HL-60 (cell line): ENCODE data around the gene DDOST.

Experiments used
- CTCF ChIP-seq: IDR thresholded peaks from one replicate; pipeline ENCODE4 v1.5.1; 2011; ENCODE audit warnings: low read length, control low read depth, inconsistent platforms; ENCODE audit not compliant: insufficient read depth
- GABPA ChIP-seq: IDR thresholded peaks from 2 replicates; pipeline ENCODE4 v1.6.1; 2012; ENCODE audit warnings: low read depth
- POLR2AphosphoS5 ChIP-seq: IDR thresholded peaks from 2 replicates; pipeline ENCODE4 v1.6.1; 2012; ENCODE audit warnings: low read depth
- TF ChIP-seq, protein P1 (sequence below): IDR thresholded peaks from 2 replicates; pipeline ENCODE4 v1.6.1; 2012; ENCODE audit warnings: low read depth; ENCODE audit not compliant: insufficient replicate concordance

DNA sequence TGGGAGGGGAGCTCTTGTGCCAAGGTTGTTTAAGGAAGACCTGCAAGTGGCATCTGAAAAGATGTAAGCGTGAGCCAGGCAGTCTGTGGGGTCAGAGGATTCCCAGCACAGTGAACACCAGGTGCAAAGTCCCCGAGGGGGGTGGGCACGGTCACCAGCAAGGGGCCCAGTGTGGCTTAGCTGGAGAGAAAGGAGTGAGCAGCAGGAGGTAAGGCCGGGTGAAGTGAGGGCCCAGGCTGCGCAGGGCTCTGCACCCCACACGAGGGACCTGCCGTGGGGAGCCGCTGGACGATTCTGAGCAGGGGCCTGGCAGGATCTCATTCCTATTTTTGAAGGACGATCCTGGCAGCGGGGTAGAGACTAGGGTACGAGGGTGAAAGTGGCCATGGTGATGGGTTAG lies 4.1 kb downstream of the DDOST start:
- TF ChIP-seq CTCF (no peak), GABPA (no peak), POLR2AphosphoS5 (no peak)
- TF ChIP-seq, protein P1, sequence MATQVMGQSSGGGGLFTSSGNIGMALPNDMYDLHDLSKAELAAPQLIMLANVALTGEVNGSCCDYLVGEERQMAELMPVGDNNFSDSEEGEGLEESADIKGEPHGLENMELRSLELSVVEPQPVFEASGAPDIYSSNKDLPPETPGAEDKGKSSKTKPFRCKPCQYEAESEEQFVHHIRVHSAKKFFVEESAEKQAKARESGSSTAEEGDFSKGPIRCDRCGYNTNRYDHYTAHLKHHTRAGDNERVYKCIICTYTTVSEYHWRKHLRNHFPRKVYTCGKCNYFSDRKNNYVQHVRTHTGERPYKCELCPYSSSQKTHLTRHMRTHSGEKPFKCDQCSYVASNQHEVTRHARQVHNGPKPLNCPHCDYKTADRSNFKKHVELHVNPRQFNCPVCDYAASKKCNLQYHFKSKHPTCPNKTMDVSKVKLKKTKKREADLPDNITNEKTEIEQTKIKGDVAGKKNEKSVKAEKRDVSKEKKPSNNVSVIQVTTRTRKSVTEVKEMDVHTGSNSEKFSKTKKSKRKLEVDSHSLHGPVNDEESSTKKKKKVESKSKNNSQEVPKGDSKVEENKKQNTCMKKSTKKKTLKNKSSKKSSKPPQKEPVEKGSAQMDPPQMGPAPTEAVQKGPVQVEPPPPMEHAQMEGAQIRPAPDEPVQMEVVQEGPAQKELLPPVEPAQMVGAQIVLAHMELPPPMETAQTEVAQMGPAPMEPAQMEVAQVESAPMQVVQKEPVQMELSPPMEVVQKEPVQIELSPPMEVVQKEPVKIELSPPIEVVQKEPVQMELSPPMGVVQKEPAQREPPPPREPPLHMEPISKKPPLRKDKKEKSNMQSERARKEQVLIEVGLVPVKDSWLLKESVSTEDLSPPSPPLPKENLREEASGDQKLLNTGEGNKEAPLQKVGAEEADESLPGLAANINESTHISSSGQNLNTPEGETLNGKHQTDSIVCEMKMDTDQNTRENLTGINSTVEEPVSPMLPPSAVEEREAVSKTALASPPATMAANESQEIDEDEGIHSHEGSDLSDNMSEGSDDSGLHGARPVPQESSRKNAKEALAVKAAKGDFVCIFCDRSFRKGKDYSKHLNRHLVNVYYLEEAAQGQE: no peak
